A549 treated with CORT108297 at 1 μM for 4 hours (cell line): ENCODE results near the gene TACR1. TPM values are rescaled to one million over a fixed set of nuclear protein-coding genes. Genes with fewer than 3 reads are reported as not detected.

ENCODE experiments used
- total RNA-seq: library from RNA; stranded (reverse); fragments of 200-300 nt; extraction: Qiagen RNA extraction; gene quantifications from 5 replicates; pipeline ENCODE4 v1.2.3, GENCODE V29; 2022

Gene TACR1
- 0.09 to 0.20 TPM (median 0.13 TPM) in 5 replicates for total RNA-seq

GRCh38 chr2:75199428-75200011, at the start of gene TACR1:
Gene TACR1 (minus strand): TSS chr2:75199520. CDS start chr2:75198934, 586 bp downstream.

Other genes starting within 250 kb of the TACR1 start
- 99.2 to 200 TPM (median 158 TPM) in 5 replicates for gene POLE4, start 240.9 kb downstream of the TACR1 start, total RNA-seq